ENCODE results near the gene LGR5. TPM values are rescaled to one million over a fixed set of nuclear protein-coding genes. Genes with fewer than 3 reads are reported as not detected.

The LGR5 gene
- total RNA-seq, 1 experiment from 2014 or later = not detected

DNA sequence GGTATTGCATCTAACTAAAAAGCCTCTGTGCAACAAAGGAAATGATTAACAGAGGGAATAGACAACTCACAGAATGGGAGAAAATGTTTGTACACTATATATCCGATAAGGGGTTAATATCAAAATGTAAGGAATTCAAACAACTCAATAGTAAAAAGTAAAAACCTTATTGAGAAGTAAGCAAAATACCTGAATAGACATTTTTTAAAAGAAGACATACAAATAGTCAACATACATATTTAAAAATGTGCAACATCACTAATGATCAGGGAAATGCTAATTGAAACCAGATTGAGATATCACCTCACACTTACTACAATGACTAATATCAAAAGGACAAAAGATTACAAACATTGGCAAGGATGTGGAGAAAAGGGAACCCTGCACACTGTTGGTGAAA, 31.9 kb upstream of the LGR5 start:
- Histone ChIP-seq H3K9me2 (ENCODE audit: insufficient read depth) (no peaks in the 10 kb centered on the region), H3K4me2 (ENCODE audit: low read length) (no peak overlapping the region), H3K27me3 (ENCODE audit: insufficient read depth, low read length) (no peaks in the 10 kb centered on the region), H3K36me3 (ENCODE audit: control insufficient read depth in 1 of 2, insufficient read depth in 2 of 2, low read length in 2 of 2) (no peaks in the 10 kb centered on the region), H2AFZ (ENCODE audit: low read depth, low read length, poor library complexity, severe bottlenecking) (no peak overlapping the region), H3K4me3 (replicated peaks in 1 of 2; ENCODE audit: low read depth in 1 of 2, low read length in 2 of 2) (no peak overlapping the region), H3K9me3 (ENCODE audit: control insufficient read depth in 1 of 2, insufficient read depth in 1 of 2, low read depth in 1 of 2, low read length in 2 of 2) (no peaks in the 10 kb centered on the region; a peak in 1 of 4 replicates), H4K20me1 (ENCODE audit: insufficient read depth) (no peaks in the 10 kb centered on the region), H3K4me1 (ENCODE audit: control insufficient read depth in 1 of 2, insufficient read depth in 2 of 2, low read length in 2 of 2) (no peaks in the 10 kb centered on the region), H3K79me2 (ENCODE audit: insufficient read depth, low read length) (no peaks in the 10 kb centered on the region), H3K9ac (ENCODE audit: low read length) (no peak overlapping the region), H3K27ac (ENCODE audit: low read depth, low read length) (no peak overlapping the region)
- CTCF ChIA-PET = no interaction called here
- BruUV-seq (replicated peaks) = no TSS peak
- DNase-seq (ENCODE audit: low read depth, low spot score) (no peak), ATAC-seq (no peak)
- no peak for TF ChIP-seq ZNF274 (IDR thresholded peaks at IDR 0.05; ENCODE audit: low read depth, low read length)
- TF ChIP-seq, protein P1, sequence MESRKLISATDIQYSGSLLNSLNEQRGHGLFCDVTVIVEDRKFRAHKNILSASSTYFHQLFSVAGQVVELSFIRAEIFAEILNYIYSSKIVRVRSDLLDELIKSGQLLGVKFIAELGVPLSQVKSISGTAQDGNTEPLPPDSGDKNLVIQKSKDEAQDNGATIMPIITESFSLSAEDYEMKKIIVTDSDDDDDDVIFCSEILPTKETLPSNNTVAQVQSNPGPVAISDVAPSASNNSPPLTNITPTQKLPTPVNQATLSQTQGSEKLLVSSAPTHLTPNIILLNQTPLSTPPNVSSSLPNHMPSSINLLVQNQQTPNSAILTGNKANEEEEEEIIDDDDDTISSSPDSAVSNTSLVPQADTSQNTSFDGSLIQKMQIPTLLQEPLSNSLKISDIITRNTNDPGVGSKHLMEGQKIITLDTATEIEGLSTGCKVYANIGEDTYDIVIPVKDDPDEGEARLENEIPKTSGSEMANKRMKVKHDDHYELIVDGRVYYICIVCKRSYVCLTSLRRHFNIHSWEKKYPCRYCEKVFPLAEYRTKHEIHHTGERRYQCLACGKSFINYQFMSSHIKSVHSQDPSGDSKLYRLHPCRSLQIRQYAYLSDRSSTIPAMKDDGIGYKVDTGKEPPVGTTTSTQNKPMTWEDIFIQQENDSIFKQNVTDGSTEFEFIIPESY (IDR thresholded peaks at IDR 0.05; ENCODE audit: extremely low read depth, insufficient replicate concordance, low read length) = no peak
- TF ChIP-seq REST (IDR thresholded peaks at IDR 0.05; ENCODE audit: low read depth) = no peak
- TF ChIP-seq CEBPB (IDR thresholded peaks at IDR 0.05; ENCODE audit: low read depth) = no peak
- TF ChIP-seq, protein P2, sequence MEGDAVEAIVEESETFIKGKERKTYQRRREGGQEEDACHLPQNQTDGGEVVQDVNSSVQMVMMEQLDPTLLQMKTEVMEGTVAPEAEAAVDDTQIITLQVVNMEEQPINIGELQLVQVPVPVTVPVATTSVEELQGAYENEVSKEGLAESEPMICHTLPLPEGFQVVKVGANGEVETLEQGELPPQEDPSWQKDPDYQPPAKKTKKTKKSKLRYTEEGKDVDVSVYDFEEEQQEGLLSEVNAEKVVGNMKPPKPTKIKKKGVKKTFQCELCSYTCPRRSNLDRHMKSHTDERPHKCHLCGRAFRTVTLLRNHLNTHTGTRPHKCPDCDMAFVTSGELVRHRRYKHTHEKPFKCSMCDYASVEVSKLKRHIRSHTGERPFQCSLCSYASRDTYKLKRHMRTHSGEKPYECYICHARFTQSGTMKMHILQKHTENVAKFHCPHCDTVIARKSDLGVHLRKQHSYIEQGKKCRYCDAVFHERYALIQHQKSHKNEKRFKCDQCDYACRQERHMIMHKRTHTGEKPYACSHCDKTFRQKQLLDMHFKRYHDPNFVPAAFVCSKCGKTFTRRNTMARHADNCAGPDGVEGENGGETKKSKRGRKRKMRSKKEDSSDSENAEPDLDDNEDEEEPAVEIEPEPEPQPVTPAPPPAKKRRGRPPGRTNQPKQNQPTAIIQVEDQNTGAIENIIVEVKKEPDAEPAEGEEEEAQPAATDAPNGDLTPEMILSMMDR (IDR thresholded peaks at IDR 0.05 in 2 of 3, conservative IDR thresholded peaks at IDR 0.05 in 1 of 3; ENCODE audit: borderline replicate concordance in 1 of 3, insufficient read depth in 1 of 3, low read depth in 2 of 3, low read length in 2 of 3) = no peak
- TF ChIP-seq ATF3 (IDR thresholded peaks at IDR 0.05) = no peak
- no peak for TF ChIP-seq TCF7L2 (IDR thresholded peaks at IDR 0.05; ENCODE audit: borderline replicate concordance, extremely low read depth, insufficient read depth, insufficient read length)
- TF ChIP-seq, protein P3, sequence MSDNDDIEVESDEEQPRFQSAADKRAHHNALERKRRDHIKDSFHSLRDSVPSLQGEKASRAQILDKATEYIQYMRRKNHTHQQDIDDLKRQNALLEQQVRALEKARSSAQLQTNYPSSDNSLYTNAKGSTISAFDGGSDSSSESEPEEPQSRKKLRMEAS (IDR thresholded peaks at IDR 0.05) = no peak
- TF ChIP-seq SRF (IDR thresholded peaks at IDR 0.05; ENCODE audit: low read depth) = no peak
- TF ChIP-seq POLR2A (IDR thresholded peaks at IDR 0.05; ENCODE audit: borderline replicate concordance, extremely low read depth, insufficient read depth, insufficient read length) = no peak
- no peak for TF ChIP-seq POLR2AphosphoS5 (IDR thresholded peaks at IDR 0.05; ENCODE audit: low read depth, low read length)
- TF ChIP-seq EZH2 (IDR thresholded peaks at IDR 0.05) = no peak
- TF ChIP-seq YY1 (IDR thresholded peaks at IDR 0.05; ENCODE audit: extremely low read depth, insufficient replicate concordance, low read depth, low read length) = no peak
- no peak for TF ChIP-seq FOSL1 (IDR thresholded peaks at IDR 0.05; ENCODE audit: low read depth)
- TF ChIP-seq SP1 (IDR thresholded peaks at IDR 0.05; ENCODE audit: low read depth) = no peak
- TF ChIP-seq EZH2phosphoT487 (IDR thresholded peaks at IDR 0.05; ENCODE audit: borderline replicate concordance) = no peak
- no peak for TF ChIP-seq JUND (IDR thresholded peaks at IDR 0.05)
- no peak for TF ChIP-seq RAD21 (IDR thresholded peaks at IDR 0.05; ENCODE audit: low read depth)
- no peak for TF ChIP-seq SIN3A (IDR thresholded peaks at IDR 0.05; ENCODE audit: low read depth)
- no peak for TF ChIP-seq ZFX (IDR thresholded peaks at IDR 0.05)
- RAD21 ChIA-PET (ENCODE audit: low non-redundant PET in 1 of 2, low total read pairs in 2 of 2, uncharacterized antibody in 2 of 2, unreplicated experiment in 2 of 2) = no interaction called here
- POLR2A ChIA-PET = no interaction called here
- intact Hi-C loops (cut with micrococcal nuclease) = no loop called here
